Ascending aorta (tissue), 2 donors: ENCODE measurements around the gene FBXW2. TPM values are rescaled to one million over a fixed set of nuclear protein-coding genes. Genes with fewer than 3 reads are reported as not detected.

Experiments used
- DNase-seq, 2 donors: peaks; one replicate each; pipeline ENCODE4 v3.0.0-alpha.2; 2019; ENCODE audit warnings: low spot score in 2 of 2
- H3K27ac ChIP-seq, 2 donors: fragments of 200-600 bp; sonication (generic); one replicate each; pipeline ENCODE4 v1.5.1; 2016 to 2017; ENCODE audit warnings: mild to moderate bottlenecking in 1 of 2
- H3K27me3 ChIP-seq: fragments of 200-600 bp; sonication (generic); one replicate; pipeline ENCODE4 v1.5.1; 2017
- H3K36me3 ChIP-seq, 2 donors: fragments of 200-600 bp; sonication (generic); one replicate each; pipeline ENCODE4 v1.5.1; 2016
- H3K4me1 ChIP-seq, 2 donors: fragments of 200-600 bp; sonication (generic); one replicate each; pipeline ENCODE4 v1.5.1; 2016 to 2017; ENCODE audit warnings: mild to moderate bottlenecking in 1 of 2
- H3K4me3 ChIP-seq, 2 donors: fragments of 200-600 bp; sonication (generic); one replicate each; pipeline ENCODE4 v1.5.1; 2016 to 2017; ENCODE audit warnings: mild to moderate bottlenecking in 1 of 2
- H3K9me3 ChIP-seq, 2 donors: fragments of 200-600 bp; sonication (generic); one replicate each; pipeline ENCODE4 v1.5.1; 2016
- intact Hi-C: fragments of 100-400 bp; cut with DNase I; formaldehyde crosslinking; loops from one replicate; pipeline ENCODE4 v1.15.1; 2023
- total RNA-seq: library from RNA; depleted of rRNA; stranded (reverse); fragments of >200 nt; gene quantifications from one replicate; pipeline ENCODE4 v1.1.0, GENCODE V29; 2016
- TF ChIP-seq, protein P1 (sequence below), 3 experiments: fragments of 200-600 bp in 2 of 3; fragments of 450-650 bp in 1 of 3; sonication (generic) in 2 of 3; IDR thresholded peaks; one replicate each; pipeline ENCODE4 v1.5.1; 2016 to 2019; ENCODE audit warnings: antibody characterized with exemption in 3 of 3, mild to moderate bottlenecking in 1 of 3, moderate library complexity in 1 of 3

FBXW2 gene
- total RNA-seq, 1 donor from 2014 or later, result 35.5 TPM

GRCh38 chr9:120741701-120742100 lies 51.5 kb downstream of the FBXW2 start:
- no peaks in the 10 kb centered on the region for H3K36me3 ChIP-seq
- H3K4me3 ChIP-seq, result no peak overlapping the region
- H3K9me3 ChIP-seq, result no peaks in the 10 kb centered on the region
- intact Hi-C loops, result loop anchor here (10.0 kb wide), 1 partner anchor 117 kb away; no protein-coding TSS in a partner anchor
- H3K27me3 ChIP-seq, result no peaks in the 10 kb centered on the region
- DNase-seq, result no peak
- H3K27ac ChIP-seq, result no peak overlapping the region
- no peaks in the 10 kb centered on the region for H3K4me1 ChIP-seq
- TF ChIP-seq, protein P1, sequence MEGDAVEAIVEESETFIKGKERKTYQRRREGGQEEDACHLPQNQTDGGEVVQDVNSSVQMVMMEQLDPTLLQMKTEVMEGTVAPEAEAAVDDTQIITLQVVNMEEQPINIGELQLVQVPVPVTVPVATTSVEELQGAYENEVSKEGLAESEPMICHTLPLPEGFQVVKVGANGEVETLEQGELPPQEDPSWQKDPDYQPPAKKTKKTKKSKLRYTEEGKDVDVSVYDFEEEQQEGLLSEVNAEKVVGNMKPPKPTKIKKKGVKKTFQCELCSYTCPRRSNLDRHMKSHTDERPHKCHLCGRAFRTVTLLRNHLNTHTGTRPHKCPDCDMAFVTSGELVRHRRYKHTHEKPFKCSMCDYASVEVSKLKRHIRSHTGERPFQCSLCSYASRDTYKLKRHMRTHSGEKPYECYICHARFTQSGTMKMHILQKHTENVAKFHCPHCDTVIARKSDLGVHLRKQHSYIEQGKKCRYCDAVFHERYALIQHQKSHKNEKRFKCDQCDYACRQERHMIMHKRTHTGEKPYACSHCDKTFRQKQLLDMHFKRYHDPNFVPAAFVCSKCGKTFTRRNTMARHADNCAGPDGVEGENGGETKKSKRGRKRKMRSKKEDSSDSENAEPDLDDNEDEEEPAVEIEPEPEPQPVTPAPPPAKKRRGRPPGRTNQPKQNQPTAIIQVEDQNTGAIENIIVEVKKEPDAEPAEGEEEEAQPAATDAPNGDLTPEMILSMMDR (IDR thresholded peaks at IDR 0.05), result no peak

- no peaks in the 10 kb centered on the region for H3K4me1 ChIP-seq
- H3K4me3 ChIP-seq, result no peak overlapping the region
- no peak for DNase-seq
- TF ChIP-seq, protein P1 (IDR thresholded peaks at IDR 0.05), result no peak
- no peaks in the 10 kb centered on the region for H3K27me3 ChIP-seq
- H3K36me3 ChIP-seq, result no peaks in the 10 kb centered on the region
- intact Hi-C loops, result loop anchor here (10.0 kb wide), 1 partner anchor 116 kb away; no protein-coding TSS in a partner anchor
- H3K27ac ChIP-seq, result no peak overlapping the region
- H3K9me3 ChIP-seq, result no peaks in the 10 kb centered on the region
These were observed 52.0 kb downstream of the FBXW2 start for GRCh38 chr9:120741191-120741590.

DNA sequence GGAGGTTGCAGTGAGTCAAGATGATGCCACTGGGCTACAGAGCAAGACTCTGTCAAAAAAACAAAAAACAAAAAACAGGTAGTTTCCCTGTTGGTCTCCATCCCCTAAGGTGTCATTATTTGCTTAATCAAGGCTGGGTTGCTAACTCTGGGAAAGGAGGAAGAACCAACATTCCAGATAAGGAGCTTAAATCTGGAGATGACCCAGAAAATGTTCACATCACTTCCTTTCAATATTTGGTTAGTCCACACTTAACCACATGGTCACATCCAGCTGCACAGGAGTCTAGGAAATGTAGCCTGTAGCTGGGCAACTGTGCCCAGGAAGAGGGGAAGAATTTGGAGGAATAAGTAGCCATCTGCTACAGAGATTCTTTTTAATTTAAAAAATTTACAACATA lies 53.1 kb downstream of the FBXW2 start:
- DNase-seq, result no peak
- Histone ChIP-seq H3K27ac (no peak overlapping the region), H3K4me3 (no peak overlapping the region), H3K9me3 (no peaks in the 10 kb centered on the region), H3K27me3 (no peaks in the 10 kb centered on the region), H3K36me3 (no peaks in the 10 kb centered on the region), H3K4me1 (peaks cover 0 to under 1% of the 10 kb centered on the region in 2 donors)
- TF ChIP-seq, protein P1 (IDR thresholded peaks at IDR 0.05), result no peak
- intact Hi-C loops, result loop anchor here (10.0 kb wide), 1 partner anchor 115 kb away; no protein-coding TSS in a partner anchor

GRCh38 chr9:120737416-120738165 lies 55.6 kb downstream of the FBXW2 start:
- intact Hi-C loops, result loop anchor here (10.0 kb wide), 1 partner anchor 197 kb away; no protein-coding TSS in a partner anchor

GRCh38 chr9:120736881-120737280 lies 56.3 kb downstream of the FBXW2 start:
- no peaks in the 10 kb centered on the region for H3K9me3 ChIP-seq
- H3K4me1 ChIP-seq, result peaks cover 7 to 15% of the 10 kb centered on the region in 2 donors
- DNase-seq, result no peak
- H3K27ac ChIP-seq, result no peak overlapping the region
- no peaks in the 10 kb centered on the region for H3K27me3 ChIP-seq
- no peaks in the 10 kb centered on the region for H3K36me3 ChIP-seq
- H3K4me3 ChIP-seq, result no peak overlapping the region
- TF ChIP-seq, protein P1 (IDR thresholded peaks at IDR 0.05), result no peak
- intact Hi-C loops, result loop anchor here (10.0 kb wide), 1 partner anchor 198 kb away; no protein-coding TSS in a partner anchor

More at GRCh38 chr9:120737416-120738165, 55.6 kb downstream of the FBXW2 start:
- no peak overlapping the region for H3K4me3 ChIP-seq
- TF ChIP-seq, protein P1 (IDR thresholded peaks at IDR 0.05), result no peak
- DNase-seq, result no peak
- H3K27ac ChIP-seq, result no peak overlapping the region
- peaks cover 7 to 14% of the 10 kb centered on the region in 2 donors for H3K4me1 ChIP-seq
- H3K9me3 ChIP-seq, result no peaks in the 10 kb centered on the region
- no peaks in the 10 kb centered on the region for H3K36me3 ChIP-seq
- H3K27me3 ChIP-seq, result no peaks in the 10 kb centered on the region
